ENCODE results near the gene NAV3.

Gene NAV3

GRCh38 chr12:77928078-77928477 lies 97.4 kb downstream of the NAV3 start:
- no peak for DNase-seq (ENCODE audit: low read depth)

GRCh38 chr12:77932216-77932615 lies 101.5 kb downstream of the NAV3 start:
- no peak for DNase-seq (ENCODE audit: low read depth)

GRCh38 chr12:77938301-77938700 lies 107.6 kb downstream of the NAV3 start:
- peak; percentile 42 for DNase-seq (ENCODE audit: low read depth)

- peak; percentile 91 for DNase-seq (ENCODE audit: low read depth)
Measured at GRCh38 chr12:77940011-77940423, 109.3 kb downstream of the NAV3 start.

GRCh38 chr12:77940567-77940966 lies 109.9 kb downstream of the NAV3 start:
- peak; percentile 61 for DNase-seq (ENCODE audit: low read depth)

- DNase-seq (ENCODE audit: low read depth): peak; percentile 27
Measured at GRCh38 chr12:77941401-77941800, 110.7 kb downstream of the NAV3 start.

GRCh38 chr12:77943466-77943865 lies 112.8 kb downstream of the NAV3 start:
- peak; percentile 93 for DNase-seq (ENCODE audit: low read depth)

- DNase-seq (ENCODE audit: low read depth): peak; percentile 62
Measured at GRCh38 chr12:77946541-77947061, 115.9 kb downstream of the NAV3 start.

- peak; percentile 81 for DNase-seq (ENCODE audit: low read depth)
Measured at GRCh38 chr12:77947330-77947729, 116.6 kb downstream of the NAV3 start.

GRCh38 chr12:77947746-77948145 lies 117.1 kb downstream of the NAV3 start:
- no peak for DNase-seq (ENCODE audit: low read depth)

GRCh38 chr12:77949943-77950342 lies 119.2 kb downstream of the NAV3 start:
- no peak for DNase-seq (ENCODE audit: low read depth)

GRCh38 chr12:77953528-77954205 lies 123.0 kb downstream of the NAV3 start:
- DNase-seq (ENCODE audit: low read depth): no peak

GRCh38 chr12:77954206-77954555 lies 123.5 kb downstream of the NAV3 start:
- peak; percentile 52 for DNase-seq (ENCODE audit: low read depth)

GRCh38 chr12:77957062-77957461 lies 126.4 kb downstream of the NAV3 start:
- DNase-seq (ENCODE audit: low read depth): no peak

GRCh38 chr12:77963576-77964178 lies 133.0 kb downstream of the NAV3 start:
- DNase-seq (ENCODE audit: low read depth): no peak

- DNase-seq (ENCODE audit: low read depth): no peak
Measured at GRCh38 chr12:77965790-77966189, 135.1 kb downstream of the NAV3 start.

GRCh38 chr12:77968021-77968420 lies 137.3 kb downstream of the NAV3 start:
- no peak for DNase-seq (ENCODE audit: low read depth)

GRCh38 chr12:77968571-77968970 lies 137.9 kb downstream of the NAV3 start:
- no peak for DNase-seq (ENCODE audit: low read depth)

- DNase-seq (ENCODE audit: low read depth): no peak
Measured at GRCh38 chr12:77973579-77973978, 142.9 kb downstream of the NAV3 start.

- no peak for DNase-seq (ENCODE audit: low read depth)
Measured at GRCh38 chr12:77974645-77975044, 144.0 kb downstream of the NAV3 start.

GRCh38 chr12:77979597-77980250 lies 149.0 kb downstream of the NAV3 start:
- DNase-seq (ENCODE audit: low read depth): peak; percentile 21

GRCh38 chr12:77980782-77981181 lies 150.1 kb downstream of the NAV3 start:
- peak; percentile 30 for DNase-seq (ENCODE audit: low read depth)

- DNase-seq (ENCODE audit: low read depth): no peak
Measured at GRCh38 chr12:77983859-77984258, 153.2 kb downstream of the NAV3 start.

Measured in iris pigment epithelial cell (primary cell).